GM21737 (cell line): Measurements from ENCODE around the gene AKAP8L.
"Not testable (repeated sequence)": the region's sequence is repeated elsewhere in the genome, so short reads cannot be mapped to it uniquely, and the experiment has no call there.

Experiments
- ATAC-seq: cut with Tn5 transposase; IDR thresholded peaks from one replicate; pipeline ENCODE4 v1.9.1; 2021; ENCODE audit warnings: mild to moderate bottlenecking, moderate library complexity; ENCODE audit not compliant: unreplicated experiment

AKAP8L gene

GRCh38 chr19:15381864-15382263 is 36.9 kb downstream of the AKAP8L start:
- no peak for ATAC-seq

- ATAC-seq, result no peak
These were observed 37.4 kb downstream of the AKAP8L start for GRCh38 chr19:15381429-15381828.

- peak; percentile 21 for ATAC-seq
These were observed 38.7 kb downstream of the AKAP8L start for GRCh38 chr19:15379999-15380647.

- ATAC-seq, result peak; percentile 85
These were observed 39.4 kb downstream of the AKAP8L start, which contains the start of gene AKAP8 for GRCh38 chr19:15379083-15379998. Gene AKAP8 (minus strand): TSS chr19:15379787. CDS start chr19:15379731, 56 bp downstream.

- no peak for ATAC-seq
These were observed 40.2 kb downstream of the AKAP8L start for GRCh38 chr19:15378534-15379082.

- ATAC-seq, result no peak
These were observed 43.9 kb downstream of the AKAP8L start for GRCh38 chr19:15374796-15375440.

- no peak for ATAC-seq
These were observed 44.6 kb downstream of the AKAP8L start for GRCh38 chr19:15374105-15374651.

GRCh38 chr19:15373644-15374043 is 45.1 kb downstream of the AKAP8L start:
- no peak for ATAC-seq

- no peak for ATAC-seq
These were observed 45.9 kb downstream of the AKAP8L start for GRCh38 chr19:15372891-15373301.

GRCh38 chr19:15372470-15372869 is 46.3 kb downstream of the AKAP8L start:
- no peak for ATAC-seq

GRCh38 chr19:15371786-15372380 is 46.9 kb downstream of the AKAP8L start:
- ATAC-seq, result no peak

- no peak for ATAC-seq
These were observed 47.7 kb downstream of the AKAP8L start for GRCh38 chr19:15371119-15371518.

GRCh38 chr19:15369594-15369891 is 49.2 kb downstream of the AKAP8L start:
- ATAC-seq, result no peak

GRCh38 chr19:15368798-15369593 is 49.8 kb downstream of the AKAP8L start:
- no peak for ATAC-seq

- no peak for ATAC-seq
These were observed 50.6 kb downstream of the AKAP8L start for GRCh38 chr19:15368051-15368632.

GRCh38 chr19:15367439-15367838 is 51.3 kb downstream of the AKAP8L start:
- ATAC-seq, result no peak

- ATAC-seq, result no peak
These were observed 53.5 kb downstream of the AKAP8L start for GRCh38 chr19:15365264-15365663.

- not testable (repeated sequence) for ATAC-seq
These were observed 55.0 kb downstream of the AKAP8L start for GRCh38 chr19:15363791-15364190.

- not testable (repeated sequence) for ATAC-seq
These were observed 55.7 kb downstream of the AKAP8L start for GRCh38 chr19:15363048-15363447.
